OCI-LY7 (cell line): Measurements from ENCODE around the gene NRG2.

Experiments used
- CTCF ChIP-seq: fragments of 200-600 bp; sonication (generic); conservative IDR thresholded peaks from 2 replicates; pipeline ENCODE4 v1.5.1; 2014; ENCODE audit warnings: mild to moderate bottlenecking, antibody characterized with exemption, low read length, moderate library complexity, mixed read lengths
- EZH2phosphoT487 ChIP-seq: fragments of 200-600 bp; sonication (generic); IDR thresholded peaks from 2 replicates; pipeline ENCODE4 v1.6.1; 2018; ENCODE audit warnings: low read depth, borderline replicate concordance, mild to moderate bottlenecking, mixed run types, antibody characterized with exemption, low read length, moderate library complexity, mixed read lengths

- TF ChIP-seq CTCF (no peak), EZH2phosphoT487 (no peak)
Measured at GRCh38 chr5:139960723-139961383, 82.2 kb downstream of the NRG2 start.
